GM18519 (cell line): ENCODE results near the gene COX11.

Experiments
- ATAC-seq: cut with Tn5 transposase; IDR thresholded peaks from one replicate; pipeline ENCODE4 v1.9.1; 2021; ENCODE audit warnings: mild to moderate bottlenecking, moderate library complexity; ENCODE audit not compliant: unreplicated experiment, low FRiP score

Gene COX11

DNA sequence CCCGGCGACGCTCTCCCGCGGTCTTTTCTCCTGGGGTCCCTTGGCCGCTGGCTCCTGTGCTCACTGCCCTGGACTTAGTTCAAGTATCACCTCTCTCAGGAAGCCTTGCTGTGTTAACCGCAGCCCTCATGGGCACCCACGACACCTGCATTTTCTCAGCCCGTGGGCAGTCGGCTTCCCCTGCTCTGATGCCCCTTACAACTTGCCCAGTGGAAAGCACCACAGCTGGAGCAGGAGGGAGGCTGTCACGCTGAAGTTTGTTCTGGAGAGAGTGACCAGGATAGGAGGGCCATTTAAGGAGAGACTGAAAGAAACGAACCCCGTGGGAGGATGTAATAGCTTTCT is 506 bp upstream of the COX11 start:
- peak; percentile 12 for ATAC-seq

DNA sequence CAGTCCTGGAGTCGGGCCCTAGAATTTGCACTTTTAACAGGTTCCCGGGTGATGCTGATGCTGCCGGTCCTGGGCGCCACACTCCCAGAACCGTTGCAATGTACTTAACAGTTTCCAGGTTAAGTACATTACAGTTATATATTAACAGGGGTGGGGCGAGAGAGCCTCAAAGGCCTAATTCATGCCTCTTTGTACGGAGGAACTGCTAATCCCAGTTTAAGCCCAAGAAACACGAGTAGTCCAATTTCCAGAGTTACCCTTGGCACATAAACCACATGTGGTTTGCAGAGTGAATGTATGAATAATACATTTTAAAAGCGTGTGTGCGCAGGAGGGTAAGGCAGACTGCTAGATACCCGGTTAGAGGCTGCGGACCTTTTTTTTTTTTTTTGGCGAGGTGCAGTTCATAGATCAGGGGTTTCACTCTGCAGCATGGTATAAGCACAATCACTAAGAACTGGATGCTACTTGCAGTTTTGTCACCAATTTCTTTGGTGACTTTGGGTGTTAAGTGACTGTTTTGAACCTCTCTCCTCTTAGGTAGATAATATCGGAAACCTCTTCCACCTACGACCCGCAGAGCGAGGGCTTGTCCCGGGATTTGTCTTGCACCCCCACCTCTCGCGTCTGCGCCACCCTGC is 713 bp downstream of the COX11 start:
- peak; percentile 36 for ATAC-seq

DNA sequence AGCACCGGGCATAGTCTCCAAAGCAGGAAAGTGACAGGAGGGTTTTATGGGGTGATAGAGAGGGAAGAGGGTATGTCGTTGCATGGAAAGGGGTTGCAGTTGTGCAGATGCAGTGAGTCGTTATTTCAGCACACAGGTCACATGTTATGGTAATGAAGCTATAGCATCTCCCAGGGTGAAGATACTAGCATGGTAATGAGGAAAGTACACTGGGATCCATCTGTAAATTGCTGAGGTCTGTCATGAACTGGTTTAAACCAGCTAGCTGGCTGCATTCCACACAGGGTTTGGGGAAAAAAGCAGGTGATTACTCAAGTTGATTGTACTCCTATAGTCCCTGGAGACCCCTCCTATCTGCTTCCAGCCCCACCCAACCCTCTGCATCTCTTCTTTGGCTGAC is 11.7 kb downstream of the COX11 start:
- no peak for ATAC-seq

DNA sequence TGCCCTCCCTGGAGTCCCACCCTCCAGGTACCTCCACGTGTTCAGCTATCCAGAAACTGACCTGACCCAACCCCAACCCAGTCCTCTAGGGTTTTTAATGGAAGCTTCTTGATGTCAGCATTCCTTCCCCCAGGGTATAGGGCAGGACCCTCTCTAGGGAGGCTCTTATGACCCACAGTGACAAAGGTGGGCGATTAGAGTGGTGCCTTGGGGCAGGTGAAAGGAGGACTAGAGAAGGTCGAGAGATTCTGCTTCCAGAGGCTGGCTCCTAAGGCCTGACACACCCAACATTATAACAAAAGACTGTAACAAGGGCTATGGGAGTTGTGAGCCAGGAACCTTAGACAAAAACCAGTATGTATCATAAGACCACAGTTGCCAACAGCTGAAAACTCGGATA is 17.2 kb downstream of the COX11 start:
- ATAC-seq = no peak

DNA sequence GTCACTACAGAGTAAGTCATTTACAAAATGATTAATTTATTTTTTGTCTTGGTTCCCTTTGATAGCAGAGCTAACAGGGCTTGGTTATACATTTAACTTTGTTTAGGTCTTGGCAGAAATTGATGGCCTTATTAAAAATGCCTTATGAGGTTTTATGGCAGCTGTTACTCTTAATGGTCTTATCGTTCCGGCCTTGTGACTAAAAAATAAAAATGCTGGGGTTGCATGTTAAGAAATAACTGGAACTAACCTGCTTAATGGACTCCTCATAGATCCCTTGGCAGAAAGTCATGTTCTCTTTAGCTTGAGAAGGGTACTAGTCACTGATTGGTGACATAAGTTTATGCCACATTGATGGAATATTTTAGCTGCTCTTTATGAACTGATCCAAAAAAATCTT is 18.3 kb downstream of the COX11 start:
- ATAC-seq = no peak

DNA sequence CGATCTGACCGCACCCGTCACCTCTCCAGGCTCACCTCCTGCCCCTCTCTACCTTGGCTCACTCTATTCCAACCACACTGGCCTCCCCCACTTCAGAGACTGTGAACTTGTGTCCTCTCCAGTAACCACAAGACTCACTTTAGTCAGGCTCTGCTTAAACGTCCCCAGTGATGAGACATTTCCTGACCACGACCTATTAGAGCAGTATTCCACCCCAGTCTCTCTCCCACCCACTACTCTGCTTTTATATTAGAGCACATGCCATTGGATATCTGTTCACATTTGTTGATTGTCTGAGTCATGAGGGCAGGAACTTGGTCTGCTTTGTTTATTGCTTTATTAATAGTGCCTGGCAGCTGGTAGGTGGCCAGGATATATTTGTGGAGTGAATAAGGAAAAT is 20.1 kb downstream of the COX11 start:
- no peak for ATAC-seq

DNA sequence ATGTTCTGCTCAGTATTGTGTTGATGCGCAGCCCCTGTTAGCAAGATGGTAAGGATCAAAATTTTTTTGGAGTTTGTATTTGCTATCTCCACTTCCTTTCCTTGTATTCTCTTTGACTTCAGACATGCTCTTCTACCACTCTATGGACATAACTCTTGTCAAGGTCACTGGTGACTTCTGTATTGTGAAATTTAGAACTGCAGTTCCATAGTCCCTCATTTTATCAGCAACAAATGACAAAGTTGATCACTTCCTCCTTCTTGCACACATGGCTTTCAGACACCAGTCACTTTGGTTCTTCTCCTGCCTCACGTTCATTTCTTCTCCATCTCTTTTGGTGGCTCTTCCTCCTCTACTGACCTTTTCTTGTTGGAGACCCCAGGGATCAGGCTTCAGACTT is 21.1 kb downstream of the COX11 start:
- ATAC-seq = no peak

DNA sequence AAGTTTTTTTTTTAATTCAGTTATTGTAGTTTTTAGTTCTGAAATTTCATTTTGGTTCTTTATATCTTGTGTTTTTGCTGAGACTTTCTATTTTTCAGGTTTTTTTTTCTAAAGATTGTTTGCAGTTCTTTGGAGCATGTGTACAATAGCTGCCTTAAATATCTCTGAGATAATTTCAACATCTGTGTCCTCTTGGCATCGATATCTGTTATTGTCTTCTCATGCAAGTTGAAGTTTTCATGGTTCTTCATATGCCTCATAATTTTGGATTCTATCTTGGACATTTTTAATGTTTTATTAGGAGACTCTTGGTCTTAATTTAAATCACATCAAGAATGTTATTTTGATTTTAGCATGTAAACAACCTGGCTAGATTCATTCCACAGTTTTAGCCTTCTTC is 22.8 kb downstream of the COX11 start:
- no peak for ATAC-seq

DNA sequence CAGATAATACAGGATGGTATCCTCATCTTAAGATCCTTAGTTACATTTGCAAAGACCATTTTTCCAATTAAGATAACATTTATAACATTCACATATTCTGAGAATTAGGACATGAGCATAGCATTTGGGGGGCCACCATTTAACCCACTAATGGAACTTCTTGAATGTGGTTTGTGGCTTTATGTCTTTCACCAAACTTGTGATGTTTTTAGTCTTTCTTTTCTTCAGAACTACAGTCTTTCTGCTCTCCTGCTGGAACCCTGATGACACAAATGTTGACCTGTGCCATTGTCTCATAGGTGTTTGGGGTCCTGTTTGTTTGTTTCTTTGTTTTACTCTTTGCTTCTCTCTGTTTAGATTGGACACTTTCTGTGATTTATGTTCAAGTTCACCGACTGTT is 23.2 kb downstream of the COX11 start:
- no peak for ATAC-seq

DNA sequence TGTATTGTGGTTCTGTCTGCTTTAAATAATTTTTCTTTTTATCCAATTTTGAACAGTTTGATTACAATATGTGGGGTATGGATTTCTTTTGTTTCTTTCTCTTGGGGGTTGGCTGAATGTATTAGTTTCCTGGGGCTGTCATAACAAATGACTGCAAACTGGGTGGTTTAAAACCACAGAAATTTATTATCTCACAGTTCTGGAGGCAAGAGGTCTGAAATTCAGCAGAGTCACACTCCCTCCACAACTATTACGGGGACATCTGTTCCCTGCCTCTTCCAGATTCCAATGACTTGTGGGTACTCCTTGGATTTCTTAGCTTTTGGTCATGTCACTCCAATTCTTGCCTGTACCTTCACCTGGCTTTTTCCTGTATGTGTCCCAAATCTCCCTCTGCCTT is 23.7 kb downstream of the COX11 start:
- ATAC-seq = no peak

DNA sequence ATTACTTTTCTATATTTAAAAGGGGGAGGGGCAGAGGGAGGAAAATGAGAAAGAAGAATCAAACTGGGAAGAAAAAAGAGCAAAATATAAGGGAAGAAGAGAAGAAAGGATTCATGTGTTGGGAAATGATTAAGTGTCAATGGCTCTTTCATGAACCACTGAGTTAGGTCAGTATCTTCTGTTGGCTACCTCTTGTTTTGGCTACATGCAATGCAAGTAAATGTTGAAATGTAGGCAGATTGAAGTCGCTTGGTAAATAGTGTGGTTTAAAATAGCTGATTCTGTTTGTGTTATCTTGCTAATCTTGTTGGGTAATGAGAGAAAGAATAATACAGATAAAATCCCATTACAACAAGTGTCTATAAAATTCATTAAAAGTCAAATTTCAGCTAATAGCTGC is 27.2 kb downstream of the COX11 start:
- no peak for ATAC-seq

DNA sequence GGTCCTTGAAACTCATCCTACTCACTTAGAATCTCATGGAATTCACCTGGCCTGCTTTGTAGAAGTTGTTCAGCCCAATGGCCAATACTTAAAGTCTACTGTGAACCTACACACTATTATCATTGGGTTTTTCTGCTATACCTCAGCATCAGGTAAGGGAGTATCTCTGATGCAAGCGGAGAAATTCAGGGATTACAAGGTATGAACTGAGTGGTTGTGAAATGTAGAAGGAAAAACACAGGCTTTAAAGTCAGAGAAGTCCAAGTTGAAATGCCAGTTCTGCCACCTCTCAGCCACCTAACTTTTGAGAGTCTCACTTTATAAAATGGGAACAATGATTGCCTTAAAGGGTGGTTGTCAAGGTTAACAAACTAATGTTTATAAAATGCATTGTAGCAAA is 31.0 kb downstream of the COX11 start:
- ATAC-seq = no peak

DNA sequence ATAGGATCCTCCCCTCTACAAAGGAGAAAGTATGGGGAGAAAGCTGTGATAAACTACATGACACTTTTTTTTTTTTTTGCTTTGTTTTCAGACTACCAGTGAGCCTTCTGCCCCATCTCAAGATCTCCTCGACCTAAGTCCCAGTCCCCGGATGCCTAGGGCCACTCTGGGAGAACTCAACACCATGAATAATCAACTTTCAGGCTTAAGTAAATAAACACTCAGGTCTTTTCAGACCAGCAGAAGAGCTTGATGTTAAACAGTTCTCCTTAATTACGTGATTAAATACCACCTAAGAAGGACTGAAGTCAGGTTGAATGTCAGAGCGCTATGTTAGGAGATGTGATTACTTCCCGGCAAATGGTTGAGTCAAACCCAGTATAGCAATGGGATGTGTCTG is 31.4 kb downstream of the COX11 start:
- no peak for ATAC-seq

DNA sequence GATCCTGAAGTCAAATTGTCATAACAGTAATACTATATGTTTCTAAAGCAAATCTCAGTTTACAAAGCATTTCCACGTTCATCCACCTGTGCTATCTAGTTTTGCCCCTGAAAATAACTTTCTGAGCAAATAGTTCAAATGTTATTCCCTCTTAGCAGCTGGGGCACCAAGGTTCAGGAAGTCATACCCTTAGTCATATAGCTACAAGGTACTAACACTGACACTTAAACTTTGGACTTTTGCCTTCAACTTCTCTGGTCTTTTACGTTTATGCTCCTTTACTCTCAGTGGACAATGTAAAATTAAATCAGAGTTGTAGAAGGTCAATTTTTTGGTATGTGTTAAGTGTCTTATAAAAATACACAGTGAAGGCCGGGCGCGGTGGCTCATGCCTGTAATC is 33.0 kb downstream of the COX11 start:
- no peak for ATAC-seq

DNA sequence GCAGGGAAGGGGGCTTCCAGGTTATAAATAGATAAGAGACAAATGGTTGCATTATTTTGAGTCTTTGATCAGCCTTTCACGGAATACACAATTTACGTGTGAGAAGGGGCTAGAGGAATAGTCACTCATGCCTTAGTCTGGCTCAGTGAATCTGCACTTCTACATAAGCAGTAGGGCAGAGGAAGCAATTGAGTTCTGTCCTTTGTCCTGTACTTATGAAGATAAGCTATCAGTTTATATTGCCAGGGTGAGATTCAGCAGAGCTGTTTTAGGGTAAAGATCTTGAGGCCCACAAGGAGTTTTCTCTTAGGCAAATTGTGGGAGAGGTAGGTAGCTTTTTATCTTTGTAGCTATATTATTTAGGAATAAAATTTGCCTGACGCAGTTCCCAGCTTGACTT is 34.5 kb downstream of the COX11 start:
- no peak for ATAC-seq

DNA sequence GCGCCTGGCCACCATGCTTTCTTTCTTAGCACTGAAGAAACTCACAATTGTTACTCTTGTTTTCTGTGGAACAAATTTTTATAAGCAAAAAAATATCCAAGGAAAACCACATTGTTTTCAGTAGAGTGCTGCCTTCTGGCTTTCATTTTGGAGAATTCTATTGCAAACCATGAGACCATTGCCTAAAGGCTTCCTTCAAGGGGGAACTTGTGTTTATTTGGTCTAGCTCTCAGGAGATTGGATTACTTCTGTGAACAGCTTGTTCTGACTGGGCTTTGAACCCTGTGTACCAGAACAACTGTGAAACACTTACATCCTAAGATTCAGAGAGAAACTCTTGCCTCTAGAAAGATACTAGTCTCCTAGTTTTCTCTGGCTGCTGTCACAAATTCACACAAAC is 35.7 kb downstream of the COX11 start:
- ATAC-seq = no peak

DNA sequence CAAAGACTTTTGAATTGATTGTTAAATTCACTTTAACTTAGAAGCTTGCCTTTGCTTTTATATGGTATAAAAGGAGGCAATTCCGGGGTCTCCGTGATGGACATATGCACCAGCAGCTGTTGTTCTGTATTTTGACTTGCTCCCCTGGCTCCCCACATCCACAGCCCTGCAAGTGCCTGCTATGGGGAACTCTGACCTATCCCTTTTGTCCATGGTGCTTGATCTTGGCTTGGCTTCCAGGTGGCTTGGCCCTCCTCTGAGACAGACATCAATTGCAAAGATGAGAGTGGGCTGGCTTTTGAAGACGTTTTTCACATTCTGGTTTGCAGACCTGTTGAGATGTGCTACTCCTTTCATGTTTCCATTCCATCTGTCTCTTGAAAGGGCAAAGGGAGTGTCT is 40.9 kb downstream of the COX11 start:
- no peak for ATAC-seq

DNA sequence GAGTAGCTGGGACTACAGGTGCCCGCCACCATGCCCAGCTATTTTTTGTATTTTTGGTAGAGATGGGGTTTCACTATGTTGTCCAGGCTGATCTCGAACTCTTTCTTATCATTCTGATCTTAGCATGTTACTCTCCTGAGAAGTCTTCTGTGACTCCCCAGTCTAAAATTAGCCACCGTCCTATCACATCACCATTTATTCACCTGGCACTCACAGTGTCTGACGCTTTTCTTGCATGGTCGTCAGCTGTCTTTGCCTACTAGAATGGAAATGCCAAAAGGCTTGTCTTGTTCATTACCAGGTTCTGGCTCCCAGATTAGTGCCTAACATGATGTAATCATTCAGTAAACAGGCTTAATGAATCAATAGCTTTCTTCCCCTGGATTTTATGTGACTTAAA is 44.0 kb downstream of the COX11 start:
- ATAC-seq = no peak

DNA sequence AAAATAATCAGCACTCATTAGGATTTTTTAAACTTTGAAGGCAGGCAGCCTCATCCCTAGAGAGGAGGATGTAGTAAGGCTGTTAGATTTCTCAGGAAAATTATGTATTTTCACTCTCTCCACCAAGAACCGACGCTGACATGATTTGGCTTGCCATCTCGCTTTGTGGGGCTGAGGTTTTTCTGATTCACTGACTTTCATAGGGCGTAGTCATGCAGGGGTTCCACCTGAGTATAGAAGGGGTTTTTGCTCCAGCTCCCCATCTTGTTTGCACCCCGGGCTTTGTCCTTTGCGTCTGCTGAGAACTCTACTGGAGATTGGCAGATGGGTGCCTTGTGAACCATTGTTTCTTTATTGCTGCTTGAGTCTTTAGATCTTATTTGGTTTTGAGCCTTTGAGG is 47.6 kb downstream of the COX11 start:
- ATAC-seq = no peak

DNA sequence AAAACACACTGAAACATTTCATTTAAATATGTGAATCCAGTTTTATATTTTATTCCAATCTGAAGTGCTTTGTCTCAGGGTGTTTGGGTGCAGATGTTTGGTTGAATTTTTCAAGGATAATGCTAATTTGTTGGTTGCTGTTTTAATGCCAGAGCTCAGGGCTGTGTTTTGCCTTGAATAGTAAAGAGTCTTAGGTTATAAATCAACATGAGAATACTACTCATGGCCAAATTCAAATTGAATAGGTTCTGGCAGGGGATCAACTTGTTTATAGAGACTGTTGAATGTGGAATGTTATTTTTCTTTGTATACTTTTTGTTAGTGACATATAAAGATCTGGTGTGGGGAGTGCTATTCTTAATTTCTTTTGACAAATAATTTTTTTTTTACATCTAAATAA is 49.0 kb downstream of the COX11 start:
- no peak for ATAC-seq

DNA sequence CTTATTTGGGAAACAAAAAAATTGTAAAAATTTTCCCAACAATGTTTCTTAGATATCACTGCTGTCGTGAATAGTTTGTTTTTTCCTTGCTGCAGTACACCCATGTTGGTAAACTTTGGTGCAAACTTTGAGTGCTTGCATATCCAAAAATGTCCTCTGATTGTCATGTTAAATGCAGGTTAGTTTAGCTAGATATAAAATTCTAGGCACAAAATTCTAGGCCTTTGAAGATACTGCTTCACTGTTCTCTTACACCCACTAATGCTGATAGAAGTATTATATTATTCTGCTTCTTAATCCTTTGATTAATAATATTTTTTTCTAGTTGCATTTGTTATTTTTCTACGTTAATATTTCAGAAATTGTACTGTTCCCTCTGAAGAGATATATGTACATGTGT is 51.7 kb downstream of the COX11 start:
- ATAC-seq = no peak
